ENCODE measurements around the gene STPG2.

DNA sequence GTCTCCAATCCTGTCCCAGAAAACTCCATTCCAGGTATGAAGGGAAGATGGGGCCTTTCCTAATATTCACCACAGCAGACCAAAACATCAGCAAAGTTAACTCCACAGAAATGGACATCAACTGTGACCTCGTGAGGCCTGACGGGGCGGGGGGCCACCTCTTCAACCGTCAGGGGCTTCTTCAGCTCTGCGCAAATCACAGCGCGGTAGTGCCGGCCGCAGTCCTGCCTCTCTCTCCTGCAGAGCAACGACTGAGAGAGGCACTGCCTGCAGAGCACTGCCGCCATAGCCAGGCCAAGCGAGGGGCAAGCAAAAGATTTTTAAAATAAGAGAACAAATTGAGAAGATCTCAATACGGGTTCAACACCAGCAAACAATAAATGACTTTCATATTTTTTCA is 226.2 kb downstream of the STPG2 start:
- no peak for TF ChIP-seq POLR2A (IDR thresholded peaks at IDR 0.05)
- TF ChIP-seq, protein P1, sequence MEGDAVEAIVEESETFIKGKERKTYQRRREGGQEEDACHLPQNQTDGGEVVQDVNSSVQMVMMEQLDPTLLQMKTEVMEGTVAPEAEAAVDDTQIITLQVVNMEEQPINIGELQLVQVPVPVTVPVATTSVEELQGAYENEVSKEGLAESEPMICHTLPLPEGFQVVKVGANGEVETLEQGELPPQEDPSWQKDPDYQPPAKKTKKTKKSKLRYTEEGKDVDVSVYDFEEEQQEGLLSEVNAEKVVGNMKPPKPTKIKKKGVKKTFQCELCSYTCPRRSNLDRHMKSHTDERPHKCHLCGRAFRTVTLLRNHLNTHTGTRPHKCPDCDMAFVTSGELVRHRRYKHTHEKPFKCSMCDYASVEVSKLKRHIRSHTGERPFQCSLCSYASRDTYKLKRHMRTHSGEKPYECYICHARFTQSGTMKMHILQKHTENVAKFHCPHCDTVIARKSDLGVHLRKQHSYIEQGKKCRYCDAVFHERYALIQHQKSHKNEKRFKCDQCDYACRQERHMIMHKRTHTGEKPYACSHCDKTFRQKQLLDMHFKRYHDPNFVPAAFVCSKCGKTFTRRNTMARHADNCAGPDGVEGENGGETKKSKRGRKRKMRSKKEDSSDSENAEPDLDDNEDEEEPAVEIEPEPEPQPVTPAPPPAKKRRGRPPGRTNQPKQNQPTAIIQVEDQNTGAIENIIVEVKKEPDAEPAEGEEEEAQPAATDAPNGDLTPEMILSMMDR (IDR thresholded peaks at IDR 0.05), result no peak
- no peak for TF ChIP-seq POLR2AphosphoS5 (IDR thresholded peaks at IDR 0.05)

All from prostate gland (tissue), 2 donors.